Activated effector memory CD4-positive, alpha-beta T cell treated with anti-CD3 and anti-CD28 coated beads, Interleukin-2, amount 50 U/mL, for 16 hours (primary cell): ENCODE measurements around the gene RNPEP.
"Not testable (repeated sequence)": the region's sequence is repeated elsewhere in the genome, so short reads cannot be mapped to it uniquely, and the experiment has no call there.

Experiments used
- DNase-seq: peaks from one replicate; pipeline ENCODE4 v3.0.0-alpha.2; 2020

The RNPEP gene

DNA sequence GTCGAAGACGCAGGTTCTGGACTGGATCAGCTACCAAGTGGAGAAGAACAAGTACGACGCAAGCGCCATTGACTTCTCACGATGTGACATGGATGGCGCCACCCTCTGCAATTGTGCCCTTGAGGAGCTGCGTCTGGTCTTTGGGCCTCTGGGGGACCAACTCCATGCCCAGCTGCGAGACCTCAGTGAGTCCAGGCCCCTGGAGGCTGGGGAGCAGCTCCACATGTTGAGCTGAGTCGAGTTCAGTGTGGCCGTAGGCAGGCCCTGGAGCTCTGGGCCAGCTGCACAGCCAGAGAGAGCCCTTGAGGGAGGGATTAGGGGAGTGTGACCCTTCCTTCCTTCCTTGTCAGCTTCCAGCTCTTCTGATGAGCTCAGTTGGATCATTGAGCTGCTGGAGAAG is 29.5 kb downstream of the RNPEP start:
- no peak for DNase-seq

DNA sequence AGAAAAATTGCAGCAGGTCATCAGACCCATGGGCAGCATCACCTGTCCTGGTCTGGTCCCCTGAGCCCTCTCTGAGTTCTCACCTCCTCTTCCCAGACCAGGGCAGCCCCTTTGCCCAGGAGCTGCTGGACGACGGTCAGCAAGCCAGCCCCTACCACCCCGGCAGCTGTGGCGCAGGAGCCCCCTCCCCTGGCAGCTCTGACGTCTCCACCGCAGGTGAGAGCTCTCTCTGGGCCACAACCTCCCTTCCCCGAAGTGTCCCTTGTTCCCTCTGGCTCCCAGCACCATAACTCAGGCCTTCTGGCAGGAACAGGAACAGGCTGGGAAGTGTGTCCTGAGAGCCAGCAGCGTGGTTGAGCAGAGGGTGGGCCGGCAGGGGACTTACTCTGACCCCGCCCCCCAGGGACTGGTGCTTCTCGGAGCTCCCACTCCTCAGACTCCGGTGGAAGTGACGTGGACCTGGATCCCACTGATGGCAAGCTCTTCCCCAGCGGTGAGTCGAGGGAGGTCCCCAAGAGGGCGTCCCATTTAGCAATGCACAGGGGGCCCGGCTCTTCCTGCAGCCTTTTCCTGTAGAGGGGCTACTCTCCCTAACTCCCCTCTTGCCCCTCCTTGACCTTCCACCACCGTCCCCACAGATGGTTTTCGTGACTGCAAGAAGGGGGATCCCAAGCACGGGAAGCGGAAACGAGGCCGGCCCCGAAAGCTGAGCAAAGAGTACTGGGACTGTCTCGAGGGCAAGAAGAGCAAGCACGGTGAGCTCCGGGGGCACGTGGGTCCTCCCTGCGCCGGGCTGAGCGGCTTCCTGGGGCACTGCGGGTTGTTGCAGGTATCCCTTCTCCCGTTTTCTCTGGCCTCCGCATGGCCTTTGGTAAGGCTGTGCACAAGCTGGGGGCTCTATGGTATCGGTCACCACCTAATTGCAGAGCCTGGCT is 30.4 kb downstream of the RNPEP start:
- DNase-seq = no peak

DNA sequence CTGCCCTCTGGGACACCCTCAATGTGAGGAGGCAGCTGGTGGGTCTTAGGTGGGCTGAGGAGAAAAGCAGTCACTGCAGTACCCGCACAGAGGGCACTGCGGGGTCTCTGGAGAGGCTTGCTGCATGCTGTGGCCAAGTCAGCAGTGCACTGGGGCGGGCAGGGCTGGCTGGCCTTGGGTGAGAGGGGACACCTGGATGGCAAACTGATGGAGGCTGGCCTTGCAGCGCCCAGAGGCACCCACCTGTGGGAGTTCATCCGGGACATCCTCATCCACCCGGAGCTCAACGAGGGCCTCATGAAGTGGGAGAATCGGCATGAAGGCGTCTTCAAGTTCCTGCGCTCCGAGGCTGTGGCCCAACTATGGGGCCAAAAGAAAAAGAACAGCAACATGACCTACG is 31.2 kb downstream of the RNPEP start:
- DNase-seq = no peak

DNA sequence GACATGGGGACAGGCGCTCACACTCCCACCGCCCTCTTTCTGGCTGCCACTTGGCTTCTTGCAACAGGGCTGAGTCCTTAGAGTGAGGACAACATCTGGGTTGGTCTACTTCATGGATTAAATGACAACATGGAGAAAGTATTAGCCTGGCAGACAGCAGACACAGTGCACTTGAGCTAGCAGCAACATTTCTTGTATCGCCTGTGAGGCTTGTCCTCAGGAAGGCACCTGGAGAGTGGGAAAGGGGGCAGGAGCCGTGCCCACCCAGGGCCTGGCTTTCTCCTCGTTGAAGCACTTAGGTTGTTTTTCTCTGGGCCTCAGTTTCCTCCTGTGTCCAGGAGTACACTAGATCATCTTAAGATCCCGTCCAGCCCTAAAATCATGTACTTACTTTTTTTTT is 31.6 kb downstream of the RNPEP start:
- DNase-seq = no peak

DNA sequence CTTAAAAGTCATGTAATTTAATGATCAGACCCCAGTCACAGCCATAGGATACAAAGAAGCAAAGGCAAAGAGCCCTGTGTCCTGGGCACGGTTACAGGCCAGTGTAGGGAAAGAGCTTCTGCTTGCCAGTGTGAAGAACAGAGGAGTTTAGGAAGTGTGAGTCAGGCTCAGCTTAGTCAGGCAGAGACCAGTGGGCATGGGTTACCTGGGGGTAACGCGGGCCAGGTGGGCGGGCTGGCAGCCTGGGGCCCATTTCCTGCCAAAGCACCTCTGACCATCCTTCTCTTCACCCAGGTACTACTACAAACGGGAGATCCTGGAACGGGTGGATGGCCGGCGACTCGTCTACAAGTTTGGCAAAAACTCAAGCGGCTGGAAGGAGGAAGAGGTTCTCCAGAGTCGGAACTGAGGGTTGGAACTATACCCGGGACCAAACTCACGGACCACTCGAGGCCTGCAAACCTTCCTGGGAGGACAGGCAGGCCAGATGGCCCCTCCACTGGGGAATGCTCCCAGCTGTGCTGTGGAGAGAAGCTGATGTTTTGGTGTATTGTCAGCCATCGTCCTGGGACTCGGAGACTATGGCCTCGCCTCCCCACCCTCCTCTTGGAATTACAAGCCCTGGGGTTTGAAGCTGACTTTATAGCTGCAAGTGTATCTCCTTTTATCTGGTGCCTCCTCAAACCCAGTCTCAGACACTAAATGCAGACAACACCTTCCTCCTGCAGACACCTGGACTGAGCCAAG is 32.6 kb downstream of the RNPEP start:
- DNase-seq = no peak

DNA sequence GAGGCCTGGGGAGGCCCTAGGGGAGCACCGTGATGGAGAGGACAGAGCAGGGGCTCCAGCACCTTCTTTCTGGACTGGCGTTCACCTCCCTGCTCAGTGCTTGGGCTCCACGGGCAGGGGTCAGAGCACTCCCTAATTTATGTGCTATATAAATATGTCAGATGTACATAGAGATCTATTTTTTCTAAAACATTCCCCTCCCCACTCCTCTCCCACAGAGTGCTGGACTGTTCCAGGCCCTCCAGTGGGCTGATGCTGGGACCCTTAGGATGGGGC is 33.2 kb downstream of the RNPEP start:
- DNase-seq = no peak

DNA sequence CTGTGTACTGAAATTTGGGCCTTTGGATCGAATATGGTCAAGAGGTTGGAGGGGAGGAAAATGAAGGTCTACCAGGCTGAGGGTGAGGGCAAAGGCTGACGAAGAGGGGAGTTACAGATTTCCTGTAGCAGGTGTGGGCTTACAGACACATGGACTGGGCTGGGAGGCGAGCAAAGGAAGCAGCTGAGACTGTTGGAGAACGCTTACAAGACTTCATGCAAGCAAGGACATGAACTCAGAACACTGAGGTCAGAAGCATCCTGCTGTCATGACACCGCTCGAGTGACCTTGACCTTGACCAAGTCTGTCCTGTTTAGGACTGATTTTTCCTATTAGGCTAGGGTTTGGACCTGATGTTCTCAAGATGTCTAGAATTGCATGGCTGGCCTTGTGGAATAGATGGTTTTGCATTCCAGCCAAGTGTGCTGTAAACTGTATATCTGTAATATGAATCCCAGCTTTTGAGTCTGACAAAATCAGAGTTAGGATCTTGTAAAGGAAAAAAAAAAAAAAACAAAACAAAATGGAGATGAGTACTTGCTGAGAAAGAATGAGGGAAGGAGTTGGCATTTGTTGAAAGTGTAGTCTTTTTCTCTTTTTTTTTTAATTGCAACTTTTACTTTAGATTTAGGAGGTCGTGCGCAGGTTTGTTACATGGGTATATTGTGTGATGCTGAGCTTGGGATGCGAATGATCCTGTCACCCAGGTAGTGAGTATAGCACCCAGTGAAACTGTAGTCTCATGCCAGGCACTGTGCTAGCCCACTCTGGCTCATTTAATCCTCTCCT is 33.8 kb downstream of the RNPEP start:
- no peak for DNase-seq

DNA sequence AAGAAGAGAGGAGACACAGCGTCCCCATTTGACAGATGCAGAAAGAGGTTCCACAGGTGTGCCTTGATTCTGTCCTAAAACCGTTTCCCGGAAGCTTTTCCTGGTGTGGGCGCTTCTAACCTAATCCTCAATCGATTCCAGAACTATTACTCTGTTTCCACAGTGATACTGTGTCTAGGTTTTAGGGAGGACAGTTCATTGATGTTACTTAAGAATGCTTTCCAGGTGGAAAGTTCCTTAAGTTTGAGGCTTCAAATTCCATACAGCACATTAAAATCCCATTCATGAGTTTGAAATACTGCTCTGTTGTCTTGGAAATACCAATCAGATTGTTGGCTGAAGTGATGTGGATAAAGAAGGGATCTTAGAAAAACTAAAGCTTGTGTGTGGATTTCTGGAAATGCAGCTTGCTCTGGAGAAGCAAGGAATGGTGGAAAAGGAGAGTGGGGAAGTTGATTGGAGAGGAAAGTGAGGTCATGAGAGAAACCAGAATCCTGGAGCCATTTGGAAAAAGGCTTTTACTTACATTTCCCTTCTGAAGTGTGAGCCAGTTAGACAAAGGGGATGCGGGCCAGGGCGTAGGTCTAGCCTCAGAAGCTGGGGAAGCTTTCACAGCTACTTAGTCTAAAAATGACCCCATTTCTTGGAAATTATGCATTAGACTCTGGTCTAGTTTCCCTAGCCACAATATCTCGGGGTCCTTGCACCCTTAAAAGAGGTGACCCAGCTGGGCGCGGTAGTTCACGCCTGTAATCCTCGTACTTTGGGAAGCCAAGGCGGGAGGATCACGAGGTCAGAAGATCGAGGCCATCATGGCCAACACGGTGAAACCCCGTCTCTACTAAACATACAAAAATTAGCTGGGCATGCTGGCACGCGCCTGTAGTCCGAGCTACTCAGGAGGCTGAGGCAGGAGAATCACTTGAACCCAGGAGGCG is 34.6 kb downstream of the RNPEP start:
- no peak for DNase-seq

DNA sequence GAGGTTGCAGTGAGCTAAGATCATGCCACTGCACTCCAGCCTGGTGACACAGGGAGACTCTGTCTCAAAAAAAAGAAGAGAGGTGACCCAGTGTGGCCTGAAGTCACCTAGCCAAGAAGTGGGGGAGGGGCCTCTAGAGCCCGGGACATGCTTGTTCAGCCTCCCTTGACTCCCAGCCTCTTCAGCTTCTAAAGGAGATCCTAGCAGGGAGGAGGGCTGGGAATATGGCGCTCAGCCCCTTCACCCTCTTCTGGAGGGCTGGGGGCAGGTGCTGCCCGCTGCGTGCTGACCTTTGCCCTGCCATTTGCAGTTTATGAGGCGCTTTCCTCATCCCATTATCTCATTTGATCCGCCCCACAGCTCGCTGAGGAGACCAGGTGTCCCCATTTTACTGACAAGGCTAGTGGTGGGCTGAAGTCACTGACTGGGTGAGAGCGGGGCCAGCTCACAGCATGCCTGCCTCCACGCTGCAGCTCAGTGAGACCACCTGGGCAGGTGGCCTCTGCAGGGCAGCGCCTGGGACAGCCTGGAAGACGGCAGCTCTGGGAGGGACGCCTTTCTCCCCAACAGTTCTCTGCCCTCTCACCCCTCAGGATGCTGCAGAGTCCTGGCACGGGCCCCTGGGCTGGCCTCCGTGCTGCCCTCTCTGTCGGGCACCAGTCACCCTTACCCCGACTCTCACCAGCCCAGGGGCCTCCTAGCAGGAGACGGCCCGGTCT is 35.5 kb downstream of the RNPEP start:
- no peak for DNase-seq

DNA sequence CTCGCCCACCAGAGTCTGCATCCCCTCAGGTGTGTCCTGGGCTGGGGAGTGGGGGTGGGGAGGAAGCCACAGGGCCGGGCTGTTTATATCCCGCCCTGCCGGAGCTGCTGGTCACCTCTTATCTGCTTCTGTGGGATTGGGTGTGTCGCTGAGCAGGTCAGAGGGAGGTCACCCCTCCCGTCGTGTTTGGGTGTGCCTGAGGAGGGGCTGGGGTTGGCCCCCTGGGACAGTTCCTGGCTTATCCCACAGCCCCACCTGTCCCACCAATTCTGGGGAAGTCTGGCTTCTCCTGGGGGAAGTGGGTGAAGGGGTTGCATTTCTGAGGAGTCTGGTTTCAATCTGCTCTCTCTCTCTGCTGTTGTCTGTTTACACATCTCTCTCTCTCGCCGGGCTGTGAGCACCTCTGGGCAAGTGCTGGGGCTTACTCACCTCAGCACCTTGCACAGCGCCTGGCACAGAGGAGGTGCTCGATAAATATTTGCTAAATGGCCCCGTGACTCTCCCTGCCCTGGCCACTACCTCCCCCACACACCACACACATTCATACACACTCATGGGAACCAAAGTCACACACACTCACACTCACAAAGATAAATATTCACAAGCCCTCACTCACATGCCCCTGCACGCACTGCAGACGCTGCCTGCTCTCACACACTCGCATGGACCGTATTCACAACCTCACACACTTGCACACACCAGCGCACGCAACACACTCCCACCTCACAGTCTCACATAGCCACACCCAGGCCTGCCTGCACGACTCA is 36.2 kb downstream of the RNPEP start:
- no peak for DNase-seq

DNA sequence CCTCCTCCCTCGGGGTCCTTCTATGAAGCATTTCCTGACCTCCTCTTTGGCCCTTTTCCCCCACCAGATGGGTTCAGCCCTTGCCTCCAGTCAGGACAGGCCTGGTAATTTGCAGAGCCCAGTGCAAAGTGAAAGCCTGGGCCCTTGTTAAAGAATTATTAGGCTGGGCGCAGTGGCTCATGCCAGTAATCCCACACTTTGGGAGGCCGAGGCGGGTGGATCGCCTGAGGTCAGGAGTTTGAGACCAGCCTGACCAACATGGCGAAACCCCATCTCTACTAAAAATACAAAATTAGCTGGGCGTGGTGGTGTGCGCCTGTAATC is 36.7 kb downstream of the RNPEP start:
- not testable (repeated sequence) for DNase-seq

DNA sequence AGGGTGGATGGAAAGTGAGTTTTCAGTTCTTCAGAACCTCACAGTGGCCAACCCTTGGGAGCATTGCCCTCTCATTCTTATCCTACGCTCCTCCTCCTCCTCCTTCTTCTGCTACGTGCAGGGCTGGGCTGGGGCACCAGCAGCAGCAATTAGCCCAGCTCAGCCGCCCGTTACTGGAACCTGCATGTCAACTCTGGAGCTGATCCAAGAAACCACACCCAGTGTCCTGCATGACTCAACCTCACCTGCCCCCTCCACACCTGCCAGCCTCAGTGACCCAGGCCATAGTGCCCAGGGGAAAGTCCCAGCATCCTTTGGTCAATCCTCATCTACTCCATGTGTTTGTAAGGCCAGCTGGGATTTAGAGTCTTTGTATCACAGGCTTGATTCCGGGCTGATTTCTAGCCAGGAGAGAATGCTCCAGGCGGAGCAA is 40.6 kb downstream of the RNPEP start:
- no peak for DNase-seq

DNA sequence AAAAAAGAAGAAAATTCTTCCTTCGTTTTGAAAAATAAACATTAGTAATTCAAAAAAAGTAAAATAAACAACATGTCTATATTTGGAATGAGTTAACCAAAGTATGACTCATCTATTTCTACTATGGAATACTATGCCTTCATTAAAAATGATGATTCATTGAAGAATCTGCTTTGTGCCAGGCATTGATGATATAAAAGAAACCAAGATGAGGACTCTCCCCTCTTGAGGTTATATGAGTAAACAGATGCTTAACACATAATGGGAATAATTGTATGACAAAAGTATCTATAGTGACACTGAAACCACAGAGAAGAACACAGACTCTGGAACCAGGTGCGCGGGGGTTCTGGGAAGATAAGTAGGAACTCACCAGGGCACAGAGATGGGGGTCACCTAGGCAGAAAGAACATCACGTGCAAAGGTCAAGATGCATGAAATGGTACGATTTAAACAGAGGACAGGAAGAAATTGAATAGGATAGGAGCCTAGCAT is 46.8 kb downstream of the RNPEP start:
- DNase-seq = no peak

DNA sequence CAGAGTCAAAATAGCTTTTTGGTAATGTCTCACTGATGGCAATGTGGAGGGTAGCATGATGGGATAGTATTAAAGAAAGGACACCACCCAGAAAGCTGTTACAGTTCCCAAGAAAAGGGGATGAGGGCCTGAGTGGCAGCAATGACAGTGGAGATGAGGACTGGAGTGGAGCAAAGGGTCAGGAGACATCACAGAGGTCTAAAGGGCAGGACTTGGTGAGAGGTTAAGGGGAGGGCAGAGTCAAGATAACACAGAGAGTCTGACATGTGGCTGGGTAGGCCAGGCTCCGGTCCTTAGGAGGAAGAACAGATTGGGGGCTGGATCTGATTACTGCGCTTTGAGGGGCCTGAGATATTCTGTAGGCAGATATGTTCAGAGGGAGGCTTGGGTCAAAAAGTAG is 47.3 kb downstream of the RNPEP start:
- no peak for DNase-seq

DNA sequence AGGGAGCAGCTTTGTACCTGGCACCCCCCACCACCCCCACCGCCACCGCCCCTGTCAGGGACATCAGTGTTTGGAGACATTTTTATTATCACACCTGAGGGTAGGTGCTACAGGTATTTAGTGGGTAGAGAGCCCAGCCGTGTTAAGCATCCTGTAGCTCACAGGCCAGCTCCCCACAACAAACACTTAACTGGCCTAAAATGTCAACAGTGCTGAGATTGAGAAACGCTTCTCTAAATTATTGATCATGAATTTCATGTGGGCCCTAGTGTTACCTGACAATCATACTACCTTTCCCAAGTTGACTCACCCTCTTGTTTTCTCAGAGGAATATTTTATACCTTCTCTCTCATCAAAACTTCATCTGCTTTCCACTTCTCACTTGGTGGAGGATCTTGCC is 49.3 kb downstream of the RNPEP start:
- DNase-seq = no peak

DNA sequence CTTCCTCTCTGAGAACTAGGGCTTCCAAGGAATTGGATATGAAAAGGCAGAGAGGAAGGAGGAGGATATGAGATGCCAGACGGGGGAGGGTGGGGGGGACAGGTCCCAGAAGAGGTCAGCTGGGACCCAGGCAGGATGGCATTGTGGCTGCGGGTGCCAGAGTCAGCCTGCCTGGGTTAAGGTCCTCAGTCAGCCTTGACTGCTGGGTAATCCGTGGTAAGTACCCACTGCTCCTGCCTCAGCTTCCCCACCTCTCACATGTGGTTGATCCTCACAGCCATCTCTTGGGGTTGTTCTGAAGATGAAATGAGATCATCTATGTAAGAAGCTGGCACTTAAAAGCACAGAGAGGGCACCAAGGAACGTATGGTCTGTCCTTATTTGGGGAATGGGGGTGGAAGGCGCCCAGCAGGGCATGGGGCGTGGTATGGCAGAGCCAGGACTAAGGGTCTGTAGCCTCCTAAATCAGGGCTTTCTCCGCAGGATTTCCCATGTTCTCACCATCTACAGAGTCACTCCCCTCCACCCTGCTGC is 51.8 kb downstream of the RNPEP start:
- DNase-seq = no peak

DNA sequence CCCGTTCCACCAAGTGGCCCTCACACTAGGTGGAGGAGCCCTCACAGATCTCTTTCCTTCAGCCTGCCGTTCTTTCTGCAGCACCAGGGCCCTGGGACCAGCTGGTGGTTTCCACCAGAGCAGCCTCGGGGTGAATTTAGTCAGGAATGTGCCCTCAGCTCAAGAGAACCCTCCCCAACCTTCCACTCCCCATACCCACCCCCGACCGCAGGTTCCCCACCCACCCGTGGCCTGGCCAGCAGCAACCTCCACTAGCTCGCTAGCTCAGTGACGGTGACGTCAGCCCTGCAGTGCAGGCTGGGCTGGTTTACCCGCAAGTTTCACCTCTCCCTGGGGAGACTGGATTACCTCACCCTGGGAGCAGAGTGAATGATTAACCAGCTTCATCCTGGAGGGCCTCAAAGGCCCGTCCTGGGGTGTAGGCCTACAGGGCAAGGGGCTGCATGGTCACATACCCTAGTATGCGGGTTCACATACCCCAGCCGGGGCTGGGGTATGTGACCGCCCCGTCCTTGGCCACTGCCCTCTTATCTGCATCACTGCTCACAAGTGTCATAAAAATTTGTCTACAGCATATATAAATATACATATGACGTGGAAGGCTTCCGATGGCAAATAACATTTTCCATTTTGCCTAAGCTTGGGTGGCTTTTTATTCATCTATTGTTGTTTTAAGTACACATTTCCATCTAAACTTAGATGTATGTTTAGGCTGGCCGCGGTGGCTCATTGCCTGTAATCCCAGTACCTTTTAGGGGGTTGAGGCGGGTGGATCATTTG is 52.4 kb downstream of the RNPEP start:
- no peak for DNase-seq

DNA sequence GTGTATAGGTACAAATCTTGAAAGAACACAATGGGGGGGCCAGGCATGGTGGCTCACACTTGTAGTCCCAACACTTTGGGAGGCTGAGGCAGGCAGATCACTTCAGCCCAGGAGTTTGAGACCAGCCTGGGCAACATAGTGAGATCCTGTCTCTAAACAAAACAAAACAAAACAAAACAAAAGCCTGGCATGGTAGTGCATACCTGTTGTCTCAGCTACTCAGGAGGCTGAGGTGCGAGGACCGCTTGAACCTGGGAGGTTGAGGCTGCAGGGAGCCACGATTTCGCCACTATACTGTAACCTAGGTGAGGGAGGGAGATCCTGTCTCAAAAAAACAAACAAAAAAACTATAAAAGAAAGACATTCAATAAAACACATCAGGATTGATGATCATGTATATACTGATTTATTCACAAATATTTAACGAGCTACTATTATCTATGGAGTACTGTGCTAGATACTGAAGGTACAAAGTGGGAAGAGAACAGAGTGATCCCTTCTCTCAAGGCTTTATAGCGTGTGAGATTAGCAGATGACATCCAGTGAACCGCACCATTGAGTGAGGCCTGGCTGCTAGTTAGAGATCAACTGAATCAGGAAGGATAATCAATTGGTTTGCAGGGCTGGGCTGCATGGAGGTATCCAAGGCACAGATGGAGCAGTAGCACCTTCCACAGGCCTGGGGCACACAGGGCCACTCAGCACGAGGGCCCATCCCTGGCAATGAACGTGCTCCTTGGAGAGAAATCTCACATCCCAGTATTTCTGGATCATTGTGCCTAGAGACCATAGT is 54.3 kb downstream of the RNPEP start:
- no peak for DNase-seq

DNA sequence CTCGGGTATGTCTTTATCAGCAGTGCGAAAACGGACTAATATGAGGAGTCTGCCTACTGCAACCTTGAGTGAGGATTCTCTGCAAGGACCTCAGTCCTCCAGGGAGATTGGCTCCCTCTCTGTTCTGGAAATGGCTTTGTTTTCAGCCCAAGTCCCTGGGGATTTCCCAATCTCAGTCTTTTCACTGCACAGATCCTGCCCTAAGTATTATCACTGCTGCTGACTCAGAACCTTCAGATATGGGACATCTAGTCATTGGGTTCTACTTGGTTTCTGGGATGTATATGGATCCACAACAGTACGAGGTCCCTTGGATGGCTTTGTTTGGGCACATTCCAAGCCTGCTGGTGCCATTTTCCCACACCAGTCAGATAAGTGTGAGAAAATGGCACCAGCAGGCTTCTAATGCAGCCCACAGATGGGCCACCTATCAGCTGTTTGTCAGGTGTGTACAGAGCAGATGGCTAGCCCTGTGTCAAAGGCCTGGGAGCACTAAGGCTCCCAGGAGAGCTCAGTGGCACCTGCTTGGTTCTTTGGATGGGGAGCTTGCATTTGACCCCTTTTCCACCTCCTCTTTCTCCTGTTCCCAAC is 55.4 kb downstream of the RNPEP start:
- DNase-seq = no peak
